Mesendoderm (in vitro differentiated cells): ENCODE data around the gene RABEP2.

Source experiments
- DNase-seq: peaks from one replicate; pipeline ENCODE4 v3.0.0; 2013
- H2AK5ac ChIP-seq: 2 replicates; pipeline ENCODE4 v1.6.1; 2013; ENCODE audit warnings: low read length, inconsistent platforms
- H2BK120ac ChIP-seq: 2 replicates; pipeline ENCODE4 v1.6.1; 2013; ENCODE audit warnings: low read depth, mild to moderate bottlenecking, low read length, moderate library complexity, mixed read lengths
- H2BK15ac ChIP-seq: replicated peaks from 2 replicates; pipeline ENCODE4 v1.6.1; 2013; ENCODE audit warnings: low read depth, mild to moderate bottlenecking, moderate library complexity
- H2BK5ac ChIP-seq: 2 replicates; pipeline ENCODE4 v1.6.1; 2013; ENCODE audit warnings: low read length, inconsistent platforms
- H3K18ac ChIP-seq: 2 replicates; pipeline ENCODE4 v1.6.1; 2013; ENCODE audit warnings: mild to moderate bottlenecking, low read length, mixed read lengths
- H3K23ac ChIP-seq: one replicate; pipeline ENCODE4 v1.6.1; 2013; ENCODE audit warnings: low read length
- H3K27ac ChIP-seq: 2 replicates; pipeline ENCODE4 v1.5.1; 2013; ENCODE audit warnings: low read depth, mild to moderate bottlenecking, inconsistent platforms, low read length, moderate library complexity
- H3K27me3 ChIP-seq: 2 replicates; pipeline ENCODE4 v1.6.1; 2013; ENCODE audit warnings: low read length, control low read depth, mild to moderate bottlenecking, inconsistent platforms; ENCODE audit not compliant: insufficient read depth, poor library complexity
- H3K36me3 ChIP-seq: 2 replicates; pipeline ENCODE4 v1.6.1; 2013; ENCODE audit warnings: low read length, inconsistent platforms; ENCODE audit not compliant: control insufficient read depth, insufficient read depth
- H3K4ac ChIP-seq: one replicate; pipeline ENCODE4 v1.6.1; 2013; ENCODE audit warnings: low read depth, mild to moderate bottlenecking, low read length, moderate library complexity
- H3K4me1 ChIP-seq: 2 replicates; pipeline ENCODE4 v1.6.1; 2013; ENCODE audit warnings: low read depth, low read length, inconsistent platforms; ENCODE audit not compliant: control insufficient read depth
- H3K4me2 ChIP-seq: 2 replicates; pipeline ENCODE4 v1.6.1; 2013; ENCODE audit warnings: low read length
- H3K4me3 ChIP-seq: 2 replicates; pipeline ENCODE4 v1.5.1; 2013; ENCODE audit warnings: mild to moderate bottlenecking, low read length
- H3K56ac ChIP-seq: one replicate; pipeline ENCODE4 v1.6.1; 2013; ENCODE audit warnings: low read length
- H3K79me1 ChIP-seq: 2 replicates; pipeline ENCODE4 v1.6.1; 2013; ENCODE audit warnings: low read length, inconsistent platforms
- H3K79me2 ChIP-seq: 2 replicates; pipeline ENCODE4 v1.6.1; 2013; ENCODE audit warnings: mild to moderate bottlenecking, low read length; ENCODE audit not compliant: control insufficient read depth, insufficient read depth
- H3K9ac ChIP-seq: 2 replicates; pipeline ENCODE4 v1.6.1; 2013; ENCODE audit warnings: low read length, inconsistent platforms
- H4K5ac ChIP-seq: one replicate; pipeline ENCODE4 v1.6.1; 2013; ENCODE audit warnings: low read length
- H4K8ac ChIP-seq: one replicate; pipeline ENCODE4 v1.6.1; 2013; ENCODE audit warnings: low read depth, mild to moderate bottlenecking, control low read depth, low read length, moderate library complexity
- WGBS: extraction: QIAGEN DNeasy Blood & Tissue Kit; methylation state at CpG from one replicate; pipeline ENCODE4 v1.1.7; 2013; ENCODE audit warnings: low lambda C conversion rate, missing lambda C conversion rate; ENCODE audit not compliant: insufficient coverage; ENCODE audit errors: extremely low coverage; 5-methylcytosine and 5-hydroxymethylcytosine counted together

RABEP2 gene

GRCh38 chr16:28902909-28903308 lies 22.1 kb downstream of the RABEP2 start:
- Histone ChIP-seq H2BK5ac (no peak overlapping the region), H3K4me3 (no peak overlapping the region), H2BK15ac (no peak overlapping the region), H3K56ac (no peak overlapping the region), H3K79me2 (no peaks in the 10 kb centered on the region), H3K79me1 (no peaks in the 10 kb centered on the region), H3K4ac (no peak overlapping the region), H3K27ac (no peak overlapping the region), H3K36me3 (no peaks in the 10 kb centered on the region), H3K18ac (no peak overlapping the region), H4K8ac (no peak overlapping the region), H3K4me2 (no peak overlapping the region), H4K5ac (no peak overlapping the region), H3K23ac (no peak overlapping the region), H3K4me1 (no peaks in the 10 kb centered on the region), H2AK5ac (no peak overlapping the region), H3K9ac (no peak overlapping the region), H2BK120ac (no peak overlapping the region), H3K27me3 (no peaks in the 10 kb centered on the region)
- DNase-seq = no peak
- WGBS = no CpG with 5 or more reads among the region's 11 CpGs

GRCh38 chr16:28901862-28902261 lies 23.2 kb downstream of the RABEP2 start:
- no peak for DNase-seq
- Histone ChIP-seq H3K4me3 (no peak overlapping the region), H3K4me2 (no peak overlapping the region), H3K36me3 (no peaks in the 10 kb centered on the region), H4K8ac (no peak overlapping the region), H2BK15ac (no peak overlapping the region), H4K5ac (no peak overlapping the region), H3K4ac (no peak overlapping the region), H2BK5ac (no peak overlapping the region), H3K23ac (no peak overlapping the region), H3K27me3 (no peaks in the 10 kb centered on the region), H2BK120ac (no peak overlapping the region), H3K18ac (no peak overlapping the region), H3K4me1 (no peaks in the 10 kb centered on the region), H2AK5ac (no peak overlapping the region), H3K79me1 (no peaks in the 10 kb centered on the region), H3K9ac (no peak overlapping the region), H3K27ac (no peak overlapping the region), H3K79me2 (no peaks in the 10 kb centered on the region), H3K56ac (no peak overlapping the region)
- WGBS = no CpG with 5 or more reads among the region's 15 CpGs

GRCh38 chr16:28900601-28901000 lies 24.4 kb downstream of the RABEP2 start:
- Histone ChIP-seq H4K8ac (no peak overlapping the region), H3K4me2 (no peak overlapping the region), H2BK5ac (no peak overlapping the region), H2BK120ac (no peak overlapping the region), H3K79me1 (no peaks in the 10 kb centered on the region), H3K27ac (no peak overlapping the region), H3K4me3 (no peak overlapping the region), H3K23ac (no peak overlapping the region), H3K27me3 (no peaks in the 10 kb centered on the region), H3K56ac (no peak overlapping the region), H4K5ac (no peak overlapping the region), H3K4me1 (no peaks in the 10 kb centered on the region), H2AK5ac (no peak overlapping the region), H3K4ac (no peak overlapping the region), H2BK15ac (no peak overlapping the region), H3K36me3 (no peaks in the 10 kb centered on the region), H3K9ac (no peak overlapping the region), H3K18ac (no peak overlapping the region), H3K79me2 (no peaks in the 10 kb centered on the region)
- no peak for DNase-seq
- WGBS = no CpG with 5 or more reads among the region's 25 CpGs

GRCh38 chr16:28899882-28900590 lies 25.0 kb downstream of the RABEP2 start:
- H3K27me3 ChIP-seq = no peaks in the 10 kb centered on the region
- H3K4me1 ChIP-seq = no peaks in the 10 kb centered on the region
- H2AK5ac ChIP-seq = no peak overlapping the region
- no peaks in the 10 kb centered on the region for H3K36me3 ChIP-seq
- no peak overlapping the region for H4K5ac ChIP-seq
- H3K4ac ChIP-seq = no peak overlapping the region
- no peak overlapping the region for H2BK5ac ChIP-seq
- no peak overlapping the region for H3K4me3 ChIP-seq
- no peak overlapping the region for H2BK15ac ChIP-seq
- H3K18ac ChIP-seq = no peak overlapping the region
- no peak overlapping the region for H3K27ac ChIP-seq
- H3K56ac ChIP-seq = no peak overlapping the region
- H3K9ac ChIP-seq = no peak overlapping the region
- H3K79me1 ChIP-seq = no peaks in the 10 kb centered on the region
- no peak overlapping the region for H3K23ac ChIP-seq
- no peak overlapping the region for H2BK120ac ChIP-seq
- H3K4me2 ChIP-seq = no peak overlapping the region
- WGBS = no CpG with 5 or more reads among the region's 11 CpGs
- no peak overlapping the region for H4K8ac ChIP-seq
- no peak for DNase-seq
- H3K79me2 ChIP-seq = no peaks in the 10 kb centered on the region

- Histone ChIP-seq H3K23ac (no peak overlapping the region), H2BK120ac (no peak overlapping the region), H3K79me2 (no peaks in the 10 kb centered on the region), H3K18ac (no peak overlapping the region), H4K5ac (no peak overlapping the region), H3K56ac (no peak overlapping the region), H2BK5ac (no peak overlapping the region), H3K36me3 (no peaks in the 10 kb centered on the region), H2AK5ac (no peak overlapping the region), H3K4me1 (no peaks in the 10 kb centered on the region), H4K8ac (no peak overlapping the region), H3K27me3 (no peaks in the 10 kb centered on the region), H3K4me3 (no peak overlapping the region), H3K4me2 (no peak overlapping the region), H3K27ac (no peak overlapping the region), H3K9ac (no peak overlapping the region), H3K4ac (no peak overlapping the region), H2BK15ac (no peak overlapping the region), H3K79me1 (no peaks in the 10 kb centered on the region)
- WGBS = no CpG with 5 or more reads among the region's 4 CpGs
- DNase-seq = no peak
Measured at GRCh38 chr16:28898942-28899341, 26.1 kb downstream of the RABEP2 start.

GRCh38 chr16:28898266-28898665 lies 26.8 kb downstream of the RABEP2 start:
- no peak overlapping the region for H3K4me3 ChIP-seq

More at GRCh38 chr16:28898266-28898665, 26.8 kb downstream of the RABEP2 start:
- Histone ChIP-seq H3K4ac (no peak overlapping the region), H2BK120ac (no peak overlapping the region), H3K4me1 (no peaks in the 10 kb centered on the region), H2BK5ac (no peak overlapping the region), H4K8ac (no peak overlapping the region), H3K27ac (no peak overlapping the region), H3K79me1 (no peaks in the 10 kb centered on the region), H2AK5ac (no peak overlapping the region), H2BK15ac (no peak overlapping the region), H3K23ac (no peak overlapping the region), H3K79me2 (no peaks in the 10 kb centered on the region), H3K4me2 (no peak overlapping the region), H3K18ac (no peak overlapping the region), H3K27me3 (no peaks in the 10 kb centered on the region), H3K56ac (no peak overlapping the region), H4K5ac (no peak overlapping the region), H3K36me3 (no peaks in the 10 kb centered on the region), H3K9ac (no peak overlapping the region)
- no CpG with 5 or more reads among the region's 15 CpGs for WGBS
- peak; percentile 70 for DNase-seq
